Erythroblast (primary cell): ENCODE measurements around the gene C2orf74.

Experiments used
- GATA1 ChIP-seq: IDR thresholded peaks from 2 replicates; pipeline ENCODE4 v1.6.1; 2011; ENCODE audit warnings: low read depth, mild to moderate bottlenecking, control low read depth, low read length, moderate library complexity
- POLR2A ChIP-seq: IDR thresholded peaks from 2 replicates; pipeline ENCODE4 v1.6.1; 2011; ENCODE audit warnings: mild to moderate bottlenecking, low read length

- no peak for TF ChIP-seq POLR2A
- no peak for TF ChIP-seq GATA1
These were observed 36.8 kb upstream of the C2orf74 start for GRCh38 chr2:61125123-61125710.
